Kidney (tissue), 14 donors: ENCODE data around the gene LYZL1. TPM values are rescaled to one million over a fixed set of nuclear protein-coding genes. Genes with fewer than 3 reads are reported as not detected.
"Not testable (repeated sequence)": the region's sequence is repeated elsewhere in the genome, so short reads cannot be mapped to it uniquely, and the experiment has no call there.

Source experiments
- DNase-seq, 5 donors: peaks; one replicate each; pipeline ENCODE4 v3.0.0-alpha.2; 2013 to 2020
- FAIRE-seq: peaks from 2 replicates; lab custom pipeline; 2012; peaks lifted over from hg19 to GRCh38; lab: Jason Lieb, UNC
- H3K27ac ChIP-seq, 2 donors: one replicate each; pipeline ENCODE4 v1.7.0; 2013; ENCODE audit warnings: low read depth in 2 of 2, low read length in 2 of 2, inconsistent platforms in 1 of 2
- H3K27me3 ChIP-seq: one replicate; pipeline ENCODE4 v1.7.1; 2013; ENCODE audit warnings: low read length, inconsistent platforms; ENCODE audit not compliant: control insufficient read depth, insufficient read depth
- H3K36me3 ChIP-seq, 3 donors: one replicate each; pipeline versions ENCODE4 v1.7.0 to v1.7.1; 2013; ENCODE audit warnings: low read length in 3 of 3, control low read depth in 1 of 3, inconsistent platforms in 1 of 3; ENCODE audit not compliant: insufficient read depth in 3 of 3, control insufficient read depth in 2 of 3
- H3K4me1 ChIP-seq, 3 donors: one replicate each; pipeline versions ENCODE4 v1.7.0 to v1.7.1; 2013; ENCODE audit warnings: low read length in 3 of 3, inconsistent platforms in 1 of 3, low read depth in 1 of 3; ENCODE audit not compliant: control insufficient read depth in 2 of 3, insufficient read depth in 2 of 3
- H3K4me3 ChIP-seq, 3 donors: one replicate each; pipeline versions ENCODE4 v1.7.0 to v1.8.1; 2013; ENCODE audit warnings: low read length in 3 of 3, control low read depth in 1 of 3, inconsistent platforms in 1 of 3
- H3K9ac ChIP-seq, 3 donors: one replicate each; pipeline versions ENCODE4 v1.7.0 to v1.7.1; 2013; ENCODE audit warnings: low read length in 3 of 3, control low read depth in 1 of 3, inconsistent platforms in 1 of 3
- H3K9me3 ChIP-seq, 3 donors: one replicate each; pipeline versions ENCODE4 v1.7.0 to v1.7.1; 2013; ENCODE audit warnings: low read length in 3 of 3, control low read depth in 1 of 3, inconsistent platforms in 1 of 3; ENCODE audit not compliant: control insufficient read depth in 2 of 3, insufficient read depth in 1 of 3
- intact Hi-C: fragments of 100-400 bp; cut with DNase I; formaldehyde crosslinking; loops from one replicate; pipeline ENCODE4 v1.11.1; 2022
- polyA plus RNA-seq: library from polyadenylated mRNA; stranded (reverse); fragments of 350-450 nt; fragmentation: Illumina TruSeq; extraction: RNeasy Lipid Tissue Mini Kit (QIAGEN cat#74804); gene quantifications from one replicate; pipeline ENCODE4 v1.2.3, GENCODE V29; 2014; ENCODE audit warnings: low read depth, low replicate concordance; ENCODE audit not compliant: insufficient read depth
- total RNA-seq: library from RNA; stranded (reverse); fragmentation: NEBNext Ultra II Directional; extraction: Animal tissue kit (Norgen Biotek cat#: 25700); gene quantifications from one replicate; pipeline ENCODE4 v1.2.1, GENCODE V29; 2021
- TF ChIP-seq, protein P1 (sequence below): IDR thresholded peaks from 3 replicates; pipeline ENCODE4 v1.5.1; 2012; ENCODE audit warnings: mild to moderate bottlenecking, moderate library complexity, borderline replicate concordance; ENCODE audit not compliant: insufficient read depth; ENCODE audit errors: extremely low read depth
- donor health status: control.
- donor health status: control.
- donor health status: control.
- donor health status: control.
- donor health status: control.
- donor health status: DM: yes; HTN: yes; CAD: no.
- donor health status: Normal renal cell carcinoma (clear cell type).

The LYZL1 gene
- total and polyA plus RNA-seq, 2 donors from 2014 or later = not detected

DNA sequence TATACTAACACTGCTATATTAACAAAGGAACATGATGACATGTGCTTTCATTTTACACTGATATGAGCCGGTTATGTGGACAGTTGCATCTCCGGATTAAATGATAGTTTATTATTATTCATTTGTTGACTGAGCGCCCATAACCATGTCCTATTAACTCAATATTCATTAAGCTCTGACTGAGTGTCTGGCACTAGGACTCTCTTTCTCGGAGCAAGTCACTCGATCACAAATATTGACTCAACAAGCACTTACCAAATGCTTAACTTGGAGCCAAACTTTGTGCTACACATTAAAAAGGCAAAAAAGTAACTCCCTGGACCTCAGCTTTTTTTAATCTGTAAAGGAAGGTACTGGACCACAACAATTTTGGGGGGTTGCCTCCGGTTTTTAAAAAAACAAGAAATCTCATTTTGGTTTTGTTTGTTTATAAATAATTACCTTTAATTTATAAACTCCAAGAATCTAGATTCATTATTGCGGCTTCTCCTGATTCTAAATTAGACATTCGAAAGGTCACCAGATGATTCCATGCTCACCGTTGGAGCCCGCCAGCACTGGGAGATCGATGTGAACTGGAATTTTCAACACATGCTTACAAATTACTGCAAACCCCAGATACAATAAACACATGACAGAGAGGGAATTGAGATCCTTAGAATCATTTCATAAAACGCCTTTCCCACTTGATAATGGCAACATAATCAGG is 8.9 kb upstream of the LYZL1 start:
- FAIRE-seq (no peak), DNase-seq (no peak)
- no peak overlapping the region for H3K9ac ChIP-seq
- no peak overlapping the region for H3K27ac ChIP-seq
- TF ChIP-seq, protein P1, sequence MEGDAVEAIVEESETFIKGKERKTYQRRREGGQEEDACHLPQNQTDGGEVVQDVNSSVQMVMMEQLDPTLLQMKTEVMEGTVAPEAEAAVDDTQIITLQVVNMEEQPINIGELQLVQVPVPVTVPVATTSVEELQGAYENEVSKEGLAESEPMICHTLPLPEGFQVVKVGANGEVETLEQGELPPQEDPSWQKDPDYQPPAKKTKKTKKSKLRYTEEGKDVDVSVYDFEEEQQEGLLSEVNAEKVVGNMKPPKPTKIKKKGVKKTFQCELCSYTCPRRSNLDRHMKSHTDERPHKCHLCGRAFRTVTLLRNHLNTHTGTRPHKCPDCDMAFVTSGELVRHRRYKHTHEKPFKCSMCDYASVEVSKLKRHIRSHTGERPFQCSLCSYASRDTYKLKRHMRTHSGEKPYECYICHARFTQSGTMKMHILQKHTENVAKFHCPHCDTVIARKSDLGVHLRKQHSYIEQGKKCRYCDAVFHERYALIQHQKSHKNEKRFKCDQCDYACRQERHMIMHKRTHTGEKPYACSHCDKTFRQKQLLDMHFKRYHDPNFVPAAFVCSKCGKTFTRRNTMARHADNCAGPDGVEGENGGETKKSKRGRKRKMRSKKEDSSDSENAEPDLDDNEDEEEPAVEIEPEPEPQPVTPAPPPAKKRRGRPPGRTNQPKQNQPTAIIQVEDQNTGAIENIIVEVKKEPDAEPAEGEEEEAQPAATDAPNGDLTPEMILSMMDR = no peak
- no peaks in the 10 kb centered on the region for H3K9me3 ChIP-seq
- no peak overlapping the region for H3K4me3 ChIP-seq
- H3K36me3 ChIP-seq = no peaks in the 10 kb centered on the region
- intact Hi-C loops = no loop called here
- no peaks in the 10 kb centered on the region for H3K4me1 ChIP-seq
- H3K27me3 ChIP-seq = no peaks in the 10 kb centered on the region

DNA sequence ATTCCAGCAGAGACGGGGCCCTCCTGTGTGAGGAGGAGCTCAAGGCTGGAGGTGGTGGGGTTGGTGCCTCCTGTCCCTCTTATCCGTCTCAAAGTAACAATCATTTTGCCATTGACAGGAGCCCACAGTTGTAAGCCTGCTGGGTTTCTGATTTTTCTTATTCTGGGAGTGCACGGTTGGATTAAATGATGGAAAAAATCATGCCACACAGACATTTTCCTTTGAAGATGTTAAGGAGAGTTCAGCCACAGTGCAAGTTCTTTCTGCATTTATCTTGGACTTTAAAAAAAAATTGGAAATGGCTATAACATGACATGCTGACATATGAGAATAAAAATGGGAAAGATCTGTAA is 8.4 kb upstream of the LYZL1 start:
- Histone ChIP-seq H3K4me3 (no peak overlapping the region), H3K27me3 (no peaks in the 10 kb centered on the region), H3K36me3 (no peaks in the 10 kb centered on the region), H3K9me3 (no peaks in the 10 kb centered on the region), H3K4me1 (no peaks in the 10 kb centered on the region), H3K9ac (no peak overlapping the region), H3K27ac (no peak overlapping the region)
- FAIRE-seq = no peak
- no peak for DNase-seq
- TF ChIP-seq, protein P1 = no peak
- intact Hi-C loops = no loop called here

DNA sequence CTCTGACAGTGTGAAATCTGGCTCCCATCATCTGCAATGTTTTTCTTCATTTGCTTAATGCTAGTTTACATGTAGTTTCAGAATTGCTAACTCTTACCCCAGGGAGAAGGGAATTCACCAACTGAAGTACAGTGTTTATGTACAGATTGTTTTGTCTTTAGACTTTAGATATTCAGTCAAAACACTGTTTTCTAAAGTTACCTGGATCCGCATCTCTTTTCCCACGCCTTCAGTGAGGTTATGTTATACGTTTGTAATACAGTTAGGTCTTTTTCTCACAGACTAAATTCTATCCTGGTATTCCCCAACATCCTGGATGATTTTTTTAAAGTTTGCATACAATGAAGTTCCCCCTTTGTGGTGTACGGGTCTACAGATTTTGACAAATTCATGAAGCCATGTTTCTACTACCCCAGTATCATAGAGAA is 3.2 kb upstream of the LYZL1 start:
- H3K4me1 ChIP-seq = no peaks in the 10 kb centered on the region
- H3K4me3 ChIP-seq = no peak overlapping the region
- DNase-seq (no peak), FAIRE-seq (no peak)
- TF ChIP-seq, protein P1 = no peak
- no peak overlapping the region for H3K27ac ChIP-seq
- H3K9me3 ChIP-seq = no peaks in the 10 kb centered on the region
- no peaks in the 10 kb centered on the region for H3K36me3 ChIP-seq
- H3K9ac ChIP-seq = no peak overlapping the region
- no peaks in the 10 kb centered on the region for H3K27me3 ChIP-seq
- intact Hi-C loops = no loop called here

DNA sequence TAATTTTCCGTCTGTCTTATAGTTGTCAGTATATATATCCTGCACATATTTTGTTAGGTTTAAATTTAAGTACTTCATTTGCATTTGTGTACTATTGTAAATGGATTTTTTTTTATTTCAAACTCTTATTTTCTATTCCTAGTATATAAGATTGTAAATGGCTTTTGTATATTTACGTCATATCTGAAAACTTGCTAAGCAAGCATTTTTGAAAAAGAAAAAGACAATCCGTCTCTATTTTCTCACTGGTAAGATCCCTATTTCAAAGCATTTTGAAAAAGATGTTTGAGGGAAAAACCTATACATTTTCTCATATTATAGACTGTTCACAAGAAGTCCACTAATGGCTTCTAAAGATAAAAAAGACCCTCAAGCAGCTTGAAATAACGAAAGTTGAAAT is 1.2 kb upstream of the LYZL1 start:
- FAIRE-seq (no peak), DNase-seq (no peak)
- Histone ChIP-seq H3K4me1 (no peaks in the 10 kb centered on the region), H3K9ac (no peak overlapping the region), H3K36me3 (no peaks in the 10 kb centered on the region), H3K4me3 (no peak overlapping the region), H3K27ac (no peak overlapping the region), H3K9me3 (no peaks in the 10 kb centered on the region), H3K27me3 (no peaks in the 10 kb centered on the region)
- intact Hi-C loops = no loop called here
- TF ChIP-seq, protein P1 = no peak

DNA sequence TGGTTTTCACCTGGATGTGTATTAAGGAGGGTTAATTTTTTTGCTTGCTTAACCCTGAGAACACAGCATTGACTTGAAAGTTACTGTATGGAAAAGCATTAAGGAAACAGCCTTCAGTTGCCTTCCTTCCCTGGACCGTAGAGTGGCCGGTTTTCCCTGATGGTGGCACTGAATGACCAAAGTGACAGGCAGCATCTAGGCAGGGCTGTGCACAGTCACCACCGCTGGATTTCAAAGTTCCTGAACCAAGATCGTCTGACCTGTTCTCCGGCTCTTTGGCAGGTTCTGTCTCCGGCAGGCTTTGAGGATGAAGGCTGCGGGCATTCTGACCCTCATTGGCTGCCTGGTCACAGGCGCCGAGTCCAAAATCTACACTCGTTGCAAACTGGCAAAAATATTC is 2.7 kb downstream of the LYZL1 start:
- H3K27me3 ChIP-seq, DNase-seq, H3K4me3 ChIP-seq, H3K9ac ChIP-seq, H3K27ac ChIP-seq, FAIRE-seq, H3K4me1 ChIP-seq, intact Hi-C loops, H3K36me3 ChIP-seq: not testable (repeated sequence)
- peaks cover 0 to 14% (median 0%) of the 10 kb centered on the region in 3 donors for H3K9me3 ChIP-seq
